ENCODE results near the gene NCK2.

DNA sequence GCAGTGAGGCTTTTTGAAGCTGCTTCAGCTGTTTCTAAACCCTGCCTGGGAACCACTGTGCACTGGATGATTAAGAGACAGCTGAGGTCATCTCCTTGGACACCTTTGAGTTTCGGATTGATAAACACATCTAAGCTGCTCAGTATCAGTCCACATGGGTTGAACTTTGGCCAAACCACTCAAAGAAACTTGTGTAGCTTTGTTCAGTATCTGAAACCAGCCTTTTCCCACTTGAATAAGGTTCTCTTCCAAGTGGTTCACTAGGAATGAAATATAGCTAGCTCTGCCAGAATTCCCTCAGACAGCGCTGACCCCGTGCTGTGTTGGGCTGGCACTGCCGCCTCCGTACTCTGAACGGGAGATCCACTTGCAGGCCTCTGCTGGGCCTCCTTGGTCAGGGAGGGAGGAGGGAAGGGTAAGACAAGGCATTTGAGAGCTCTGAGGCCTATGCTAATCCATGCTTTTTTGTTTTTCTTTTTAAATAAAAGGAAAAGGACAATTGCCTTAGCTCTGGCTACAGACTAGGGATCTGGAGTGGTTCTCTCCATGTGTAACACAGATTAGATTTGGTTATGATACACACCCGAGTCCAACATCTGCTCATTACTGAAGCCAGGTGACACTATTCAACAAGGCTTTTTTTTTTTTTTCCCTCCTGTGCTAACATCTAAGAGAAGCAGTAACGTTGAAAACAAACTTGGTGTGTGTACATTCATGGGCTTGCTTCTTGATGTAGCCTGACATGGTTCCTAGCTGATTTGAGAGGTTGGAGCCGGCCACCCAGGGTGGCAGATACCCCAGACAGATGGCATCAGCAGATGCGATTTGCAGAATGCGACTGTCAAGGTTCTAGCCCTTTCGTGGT is 67.7 kb downstream of the NCK2 start:
- TF ChIP-seq CTCF (IDR thresholded peaks at IDR 0.05) (no peak), POLR2A (IDR thresholded peaks at IDR 0.05) (no peak)
